Measurements from ENCODE around the gene NR6A1.

NR6A1 gene

DNA sequence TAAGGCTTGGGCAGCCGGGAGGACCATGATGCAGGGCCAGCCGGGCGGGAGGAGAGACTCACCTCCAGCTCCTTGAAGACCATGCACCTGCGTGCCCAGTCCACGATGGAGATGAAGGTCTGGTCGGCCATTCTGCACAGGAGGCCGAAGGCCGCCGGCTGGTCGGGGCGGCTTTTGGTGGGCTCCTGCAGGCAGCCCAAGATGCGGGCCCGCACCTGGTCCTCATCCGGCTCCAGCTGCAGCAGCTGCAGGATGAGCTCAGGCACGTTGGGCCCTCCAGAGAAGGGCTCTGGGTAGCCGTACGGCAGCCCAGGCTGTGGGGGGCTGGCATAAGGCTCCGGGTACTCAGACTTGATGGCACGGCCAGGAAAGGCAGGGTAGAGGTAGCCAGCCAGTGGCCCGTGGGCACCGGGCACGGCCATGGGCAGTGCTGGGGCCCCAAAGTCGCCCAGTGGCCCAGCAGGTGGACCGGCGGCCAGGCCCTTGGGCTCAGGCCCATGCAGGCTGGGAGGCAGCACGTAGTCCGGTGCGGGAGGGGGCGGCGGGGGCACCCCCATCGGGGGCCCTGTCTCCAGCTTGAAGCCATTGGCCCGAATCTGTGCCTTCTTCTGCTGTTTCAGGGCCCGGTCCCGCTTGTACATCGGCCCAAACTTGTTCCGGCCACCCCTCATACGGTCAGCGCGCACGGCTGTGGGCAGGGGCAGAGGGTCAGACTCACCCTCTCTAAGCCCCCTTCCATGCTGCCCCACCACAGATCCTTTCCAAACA, 270.9 kb downstream of the NR6A1 start:
- no peak for DNase-seq

GRCh38 chr9:124499216-124499615, 271.9 kb downstream of the NR6A1 start:
- DNase-seq = no peak

GRCh38 chr9:124498499-124499146, 272.5 kb downstream of the NR6A1 start:
- no peak for DNase-seq

DNA sequence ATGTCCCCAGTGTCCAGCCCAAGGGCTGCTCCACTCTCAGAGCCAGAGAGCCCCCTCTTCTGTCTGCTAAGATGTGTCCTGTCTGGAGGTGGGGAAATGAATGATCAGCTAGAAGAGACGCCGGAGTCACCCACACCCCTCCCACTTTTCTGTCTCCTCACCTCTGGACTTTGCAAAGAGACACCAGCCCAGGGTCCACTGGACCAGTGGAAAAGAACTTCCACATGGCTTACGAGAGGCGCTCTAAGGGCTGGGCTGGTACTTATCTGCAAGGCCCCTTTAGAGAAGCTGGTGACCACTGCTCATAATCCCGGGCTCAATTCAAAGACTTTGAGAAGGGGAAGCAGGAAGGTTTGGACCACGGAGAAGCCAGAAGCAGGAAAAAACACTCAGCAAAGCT, 273.1 kb downstream of the NR6A1 start:
- no peak for DNase-seq

GRCh38 chr9:124497441-124497840, 273.7 kb downstream of the NR6A1 start:
- DNase-seq = no peak

DNA sequence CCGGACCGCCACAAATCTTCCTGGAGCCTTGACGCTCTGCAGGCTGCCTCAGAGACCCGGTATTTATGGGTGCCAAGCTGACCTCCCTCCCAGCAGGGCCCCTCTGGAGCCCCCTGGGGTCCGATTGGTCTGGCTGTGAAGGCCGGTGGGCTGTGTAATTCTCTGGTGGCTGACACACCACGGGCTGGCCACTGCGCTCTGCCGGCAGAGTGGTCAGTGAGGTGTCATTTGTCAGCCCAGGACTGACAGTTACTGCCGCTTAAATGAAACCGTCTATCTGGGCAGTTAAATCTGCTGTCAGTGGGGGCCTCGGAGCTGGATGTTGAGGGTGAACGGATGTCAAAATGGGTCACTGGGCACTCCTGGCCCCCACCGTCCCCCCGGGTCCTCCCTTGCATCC, 274.6 kb downstream of the NR6A1 start:
- DNase-seq = no peak

GRCh38 chr9:124496075-124496449, 275.0 kb downstream of the NR6A1 start:
- no peak for DNase-seq

DNA sequence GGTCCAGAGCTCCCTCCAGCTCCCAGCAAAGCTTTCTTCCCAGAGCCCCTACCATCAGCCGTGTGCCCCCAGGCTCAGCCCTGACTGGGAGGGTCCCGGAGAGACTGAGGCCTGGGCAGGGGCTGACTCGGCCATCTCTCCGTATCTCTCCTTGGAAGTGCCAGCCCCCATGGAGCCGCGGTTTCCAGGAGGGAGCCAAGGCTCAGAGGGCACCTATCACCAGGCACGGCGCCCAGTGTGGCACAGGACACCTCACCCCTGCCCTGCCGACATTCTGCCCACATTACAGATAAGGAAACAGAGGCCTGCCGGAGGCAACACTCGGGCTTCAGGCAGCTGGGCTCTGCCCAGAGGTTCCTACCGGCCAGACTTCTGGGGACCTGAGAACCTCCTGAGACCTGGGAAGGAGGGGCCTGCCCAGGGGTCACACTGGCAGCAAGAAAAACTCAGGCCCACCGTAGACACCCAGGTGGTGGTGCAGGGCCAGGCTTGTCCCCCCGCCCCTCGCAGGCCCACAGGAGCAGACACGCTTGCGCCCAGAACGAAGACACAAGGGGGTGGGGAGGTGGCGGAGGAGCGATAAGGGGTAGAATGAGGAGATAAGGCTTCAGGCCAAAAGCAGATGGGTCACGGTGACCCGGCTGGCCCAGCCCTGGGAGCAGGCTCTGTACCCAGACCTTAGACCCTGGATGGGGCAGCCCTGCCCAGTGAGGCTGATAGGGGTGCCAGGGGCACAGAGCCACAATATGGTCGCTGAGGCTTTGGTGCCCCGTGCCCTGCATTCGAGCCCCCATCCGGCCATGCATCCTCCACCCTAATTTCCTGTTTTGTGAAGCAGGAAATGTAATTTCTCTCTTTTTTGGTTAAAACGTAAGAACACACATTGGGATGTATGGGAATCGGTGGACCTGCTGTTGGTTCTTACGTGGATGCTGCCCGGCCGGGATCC, 275.7 kb downstream of the NR6A1 start:
- DNase-seq = no peak

DNA sequence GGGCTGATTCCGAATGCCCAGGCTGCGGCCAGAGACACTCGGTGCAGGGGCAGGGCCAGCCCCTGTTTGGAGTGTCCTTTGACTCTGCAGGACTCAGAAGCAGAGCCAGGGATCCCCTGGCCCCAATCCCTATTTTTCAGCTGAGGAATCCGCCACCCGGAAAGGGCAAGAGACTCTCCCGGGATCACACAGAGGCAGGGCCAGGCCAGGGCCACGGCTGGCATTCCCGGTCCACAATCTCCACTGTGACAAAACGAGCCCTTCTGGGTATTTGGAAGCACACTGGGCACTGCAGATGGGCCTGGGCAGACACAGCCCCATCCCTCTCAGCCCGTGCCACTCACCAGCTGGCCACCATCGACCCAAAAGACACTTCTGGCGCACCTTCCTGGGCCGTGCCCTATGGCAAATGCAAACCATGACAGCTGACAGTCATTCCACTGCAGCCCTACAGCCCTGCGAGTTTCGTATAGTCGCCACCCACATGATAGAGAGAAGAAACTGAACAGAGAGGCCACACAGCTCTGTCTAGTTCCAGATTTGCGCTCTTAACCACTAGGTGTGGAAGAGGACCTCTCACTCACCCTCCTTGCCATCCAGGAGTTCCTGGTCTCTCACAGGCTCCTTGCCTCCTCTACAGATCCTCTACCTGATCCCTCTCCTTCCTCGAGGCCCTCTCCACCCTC, 277.2 kb downstream of the NR6A1 start:
- DNase-seq = no peak

GRCh38 chr9:124493218-124493617, 277.9 kb downstream of the NR6A1 start:
- no peak for DNase-seq

DNA sequence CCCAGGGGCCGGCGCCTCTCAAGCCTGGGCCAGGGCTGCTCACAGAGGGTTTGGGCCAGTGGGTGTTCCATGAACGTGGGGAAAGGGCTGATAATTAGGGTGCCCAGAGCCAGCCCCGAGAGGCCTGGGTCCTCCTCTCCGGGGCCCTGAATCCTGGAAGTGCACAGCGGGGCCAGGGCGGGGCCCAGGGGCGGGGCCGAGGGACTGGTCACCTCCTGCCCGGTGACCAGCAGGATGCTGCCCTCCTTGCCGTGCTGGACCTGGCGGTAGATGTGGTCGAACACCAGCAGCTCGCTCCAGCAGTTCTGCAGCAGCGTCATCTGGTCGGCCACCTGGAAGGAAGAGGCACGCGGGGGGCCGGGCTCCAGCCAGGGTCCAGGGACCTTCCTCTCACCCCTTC, 278.3 kb downstream of the NR6A1 start:
- no peak for DNase-seq

DNA sequence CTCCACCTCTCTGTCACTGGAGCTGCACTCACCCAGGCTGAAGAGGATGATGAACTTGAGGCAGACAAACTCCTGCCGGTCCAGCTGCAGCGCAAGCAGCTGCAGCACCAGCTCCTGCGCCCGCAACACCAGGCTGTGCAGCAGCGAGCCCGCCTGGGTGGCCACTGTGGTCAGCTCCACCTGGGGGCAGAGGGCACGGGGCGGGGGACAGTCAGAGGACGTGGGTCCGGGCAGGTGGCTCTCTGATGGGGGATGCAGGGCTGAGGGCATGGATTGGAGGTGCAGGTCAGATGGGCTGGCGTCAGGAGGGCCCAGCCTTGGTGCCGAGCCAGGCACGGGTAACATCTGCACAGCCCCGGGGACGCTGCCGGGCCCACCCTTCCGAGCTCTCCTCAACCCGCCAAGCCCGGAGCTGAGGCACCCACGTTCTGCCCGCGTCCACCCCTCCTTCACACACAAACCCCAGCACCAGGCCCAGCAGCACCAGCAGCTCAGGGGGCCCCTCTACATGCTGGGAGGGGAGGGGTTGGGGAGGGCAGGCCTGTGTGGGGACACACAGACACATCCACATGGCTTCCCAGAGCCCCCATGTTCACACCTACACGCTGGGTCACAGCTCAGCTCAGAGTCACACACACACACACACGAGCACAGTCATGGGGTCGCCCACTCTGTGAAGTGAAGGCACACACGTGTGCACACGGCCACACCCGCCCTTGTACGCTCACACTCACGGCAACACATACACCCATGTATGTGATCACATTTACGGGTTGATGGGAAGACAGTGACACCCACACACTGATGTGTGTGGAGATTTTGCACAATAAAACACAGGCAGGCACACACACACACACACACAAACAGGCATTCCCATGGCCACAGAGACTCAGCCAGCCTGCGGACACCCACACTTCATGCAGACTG, 279.8 kb downstream of the NR6A1 start:
- DNase-seq = no peak

DNA sequence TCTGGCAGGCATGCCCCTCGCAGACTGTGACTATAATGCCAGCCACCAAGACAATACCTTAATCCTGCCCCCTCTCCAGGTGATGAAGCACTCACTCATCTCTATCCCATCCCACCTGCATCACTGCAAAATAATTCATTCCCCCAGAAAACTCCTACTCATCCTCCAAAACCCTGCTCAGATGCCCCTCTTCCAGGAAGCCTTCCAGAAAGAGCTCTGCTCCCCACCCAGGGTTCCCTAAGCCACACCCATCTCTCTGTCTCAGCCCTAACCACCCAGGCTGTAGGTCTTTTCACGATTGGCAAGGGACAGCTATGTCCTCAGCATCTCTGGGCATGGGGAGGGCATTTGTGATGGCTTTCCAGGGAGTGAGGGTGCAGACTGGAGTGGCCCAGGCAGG, 281.1 kb downstream of the NR6A1 start:
- DNase-seq = no peak

DNA sequence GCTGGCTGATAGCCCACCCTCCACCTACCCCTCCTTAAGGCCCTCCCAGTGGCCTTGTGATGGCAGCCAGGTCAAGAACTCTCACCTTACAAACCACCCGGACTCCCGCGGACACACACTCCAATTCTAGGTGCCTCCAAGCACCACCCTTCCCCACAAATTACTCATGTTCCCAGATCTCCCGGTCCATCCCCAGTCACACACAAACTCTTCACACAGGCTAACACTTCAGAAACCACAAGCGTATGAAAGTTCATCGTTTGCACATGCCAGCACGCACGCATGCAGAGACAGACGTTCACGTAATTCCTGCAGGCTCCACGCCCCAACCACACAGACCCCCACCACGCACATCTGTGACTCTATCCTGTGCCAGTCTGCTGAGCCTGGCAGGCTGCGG, 281.9 kb downstream of the NR6A1 start:
- DNase-seq = no peak

DNA sequence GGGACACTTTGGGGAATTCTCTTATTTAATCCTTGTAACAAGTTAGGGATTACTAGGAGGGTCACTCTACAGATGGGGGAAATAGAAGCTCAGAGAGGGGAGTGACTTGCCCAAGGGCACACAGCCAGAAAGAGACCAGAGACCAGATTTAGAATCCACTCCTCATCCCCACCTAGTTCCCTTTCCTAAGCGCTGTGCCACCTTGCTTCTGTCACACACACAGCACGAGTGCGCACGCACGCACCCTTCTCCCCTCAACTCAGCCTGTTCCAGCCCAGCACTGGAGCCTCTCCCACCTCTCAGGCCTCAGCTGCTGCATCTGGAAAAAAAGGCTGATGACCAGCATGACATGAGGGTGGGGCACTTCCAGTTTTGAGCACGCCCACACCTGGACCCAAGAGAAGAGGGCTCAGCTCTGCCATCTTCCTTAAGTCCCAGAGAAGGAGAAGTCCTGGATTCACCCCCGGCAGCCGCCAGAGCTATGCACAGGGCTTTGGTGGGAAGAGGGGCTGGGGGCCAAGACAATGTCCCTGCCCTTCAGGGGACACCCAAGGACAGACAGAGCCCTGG, 282.4 kb downstream of the NR6A1 start:
- no peak for DNase-seq

DNA sequence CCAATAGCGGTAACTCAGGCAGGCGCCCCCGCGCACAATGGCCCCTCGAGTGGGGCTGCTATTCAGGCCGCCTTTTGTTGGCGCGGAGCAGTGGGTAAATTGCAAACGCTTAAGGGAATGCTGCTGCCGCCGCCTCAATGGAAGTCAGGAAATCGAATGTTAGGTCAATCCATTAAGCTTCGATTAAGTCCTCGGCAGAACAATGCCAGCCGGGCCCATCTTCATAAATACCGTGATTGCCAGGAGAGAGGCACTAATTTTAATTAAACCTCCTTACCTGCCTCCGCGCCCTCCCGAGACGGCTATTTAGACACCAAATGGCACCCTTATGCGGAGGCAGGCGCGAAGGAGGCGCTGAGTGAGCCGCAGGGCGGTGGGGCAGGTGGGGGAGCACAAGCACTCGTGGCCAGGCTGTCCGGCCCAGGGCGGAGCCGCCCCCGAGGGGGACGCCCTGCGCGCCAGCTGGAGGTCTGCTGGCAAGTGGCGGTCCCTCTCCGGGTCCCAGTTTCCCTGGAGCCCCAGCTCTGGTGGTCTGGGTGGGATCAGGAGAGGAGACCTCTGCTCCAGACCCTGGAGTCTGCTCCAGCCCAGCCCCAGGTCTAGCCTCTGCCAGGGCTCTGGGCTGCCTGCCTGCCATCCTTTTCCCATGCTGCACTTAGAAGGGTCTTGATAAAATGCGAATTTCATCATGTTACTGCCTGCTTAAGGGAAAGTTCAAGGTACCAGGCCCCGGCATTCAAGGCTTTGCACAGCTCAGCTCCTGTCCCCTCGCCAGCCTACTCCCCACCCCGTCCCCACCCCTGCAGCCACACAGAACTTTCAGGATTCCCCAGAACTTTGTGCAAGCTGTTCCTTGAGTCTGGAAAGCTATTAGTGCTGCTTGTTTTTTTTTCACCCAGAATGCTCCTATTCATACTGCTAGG, 283.6 kb downstream of the NR6A1 start:
- DNase-seq = no peak

GRCh38 chr9:124486778-124487259, 284.3 kb downstream of the NR6A1 start:
- DNase-seq = no peak

GRCh38 chr9:124485936-124486335, 285.2 kb downstream of the NR6A1 start:
- DNase-seq = no peak

GRCh38 chr9:124485201-124485600, 285.9 kb downstream of the NR6A1 start:
- no peak for DNase-seq

GRCh38 chr9:124483481-124483880, 287.6 kb downstream of the NR6A1 start:
- no peak for DNase-seq
